DOHH2 (cell line): ENCODE results near the gene MRPS18C.
"Not testable (repeated sequence)": the region's sequence is repeated elsewhere in the genome, so short reads cannot be mapped to it uniquely, and the experiment has no call there.

Source experiments
- H3F3A ChIP-seq: fragments of 200-600 bp; sonication (generic), shearing (Covaris generic); 2 replicates; pipeline ENCODE4 v1.6.0; 2016; ENCODE audit warnings: antibody characterized with exemption, mild to moderate bottlenecking; ENCODE audit not compliant: control insufficient read depth, insufficient read depth
- H3K27ac ChIP-seq: fragments of 200-600 bp; sonication (generic); 2 replicates; pipeline ENCODE4 v1.5.1; 2014; ENCODE audit warnings: low read depth, mild to moderate bottlenecking, low read length, moderate library complexity
- H3K27me3 ChIP-seq: fragments of 200-600 bp; sonication (generic); 2 replicates; pipeline ENCODE4 v1.6.1; 2014; ENCODE audit warnings: mild to moderate bottlenecking, low read length, mixed read lengths; ENCODE audit not compliant: control insufficient read depth
- H3K36me3 ChIP-seq: fragments of 200-600 bp; sonication (generic); 2 replicates; pipeline ENCODE4 v1.6.1; 2014; ENCODE audit warnings: mild to moderate bottlenecking, low read length, moderate library complexity, mixed read lengths; ENCODE audit not compliant: control insufficient read depth
- H3K4me1 ChIP-seq: fragments of 200-600 bp; sonication (generic); 2 replicates; pipeline ENCODE4 v1.6.1; 2014; ENCODE audit warnings: mild to moderate bottlenecking, low read length, mixed read lengths; ENCODE audit not compliant: control insufficient read depth
- H3K4me2 ChIP-seq: fragments of 200-600 bp; sonication (generic); 2 replicates; pipeline ENCODE4 v1.6.0; 2014; ENCODE audit warnings: mild to moderate bottlenecking, low read length, moderate library complexity
- H3K4me3 ChIP-seq: fragments of 200-600 bp; sonication (generic); 2 replicates; pipeline ENCODE4 v1.5.1; 2014; ENCODE audit warnings: mild to moderate bottlenecking, low read length, mixed read lengths
- H3K79me2 ChIP-seq: fragments of 200-600 bp; sonication (generic); 2 replicates; pipeline ENCODE4 v1.6.1; 2014; ENCODE audit warnings: mild to moderate bottlenecking, low read length, mixed read lengths; ENCODE audit not compliant: control insufficient read depth
- H3K9me2 ChIP-seq: fragments of 200-600 bp; sonication (generic); replicated peaks from 2 replicates; pipeline ENCODE4 v1.6.1; 2014; ENCODE audit warnings: mild to moderate bottlenecking, low read length, mixed read lengths; ENCODE audit not compliant: control insufficient read depth
- H3K9me3 ChIP-seq: fragments of 200-600 bp; sonication (generic); 2 replicates; pipeline ENCODE4 v1.6.1; 2014; ENCODE audit warnings: antibody characterized with exemption, low read length, mixed read lengths; ENCODE audit not compliant: control insufficient read depth, insufficient read depth
- H4K20me1 ChIP-seq: fragments of 200-600 bp; sonication (generic); 2 replicates; pipeline ENCODE4 v1.6.0; 2014; ENCODE audit warnings: low read depth, mild to moderate bottlenecking, antibody characterized with exemption, low read length, moderate library complexity; ENCODE audit not compliant: control insufficient read depth, insufficient read depth
- EZH2phosphoT487 ChIP-seq: fragments of 200-600 bp; sonication (generic); IDR thresholded peaks from 2 replicates; pipeline ENCODE4 v1.6.1; 2017; ENCODE audit warnings: borderline replicate concordance, mild to moderate bottlenecking, antibody characterized with exemption, low read length, moderate library complexity, mixed read lengths
- TF ChIP-seq, protein P1 (sequence below): fragments of 200-600 bp; sonication (generic); IDR thresholded peaks from one replicate; pipeline ENCODE4 v1.5.1; 2014; ENCODE audit warnings: antibody characterized with exemption, mild to moderate bottlenecking, low read depth, low read length; ENCODE audit not compliant: poor library complexity, severe bottlenecking

Gene MRPS18C

GRCh38 chr4:83504996-83505395, 49.1 kb downstream of the MRPS18C start:
- Histone ChIP-seq H3K27me3 (no peaks in the 10 kb centered on the region), H3K4me1 (peaks cover 8% of the 10 kb centered on the region; the same call in 1 of the 2 replicates), H3K9me3 (no peaks in the 10 kb centered on the region), H3K27ac (no peak overlapping the region), H4K20me1 (no peaks in the 10 kb centered on the region), H3K79me2 (no peaks in the 10 kb centered on the region), H3F3A (no peaks in the 10 kb centered on the region), H3K4me2 (no peak overlapping the region), H3K9me2 (no peaks in the 10 kb centered on the region), H3K36me3 (no peaks in the 10 kb centered on the region), H3K4me3 (no peak overlapping the region)
- TF ChIP-seq EZH2phosphoT487: no peak

GRCh38 chr4:83509156-83509585, 53.3 kb downstream of the MRPS18C start:
- H3K79me2 ChIP-seq, H3K9me3 ChIP-seq, H3K4me2 ChIP-seq, H3K4me3 ChIP-seq, H3K27me3 ChIP-seq, H3K4me1 ChIP-seq, H4K20me1 ChIP-seq, H3F3A ChIP-seq, H3K36me3 ChIP-seq, H3K9me2 ChIP-seq, H3K27ac ChIP-seq: not testable (repeated sequence)
- TF ChIP-seq, protein P1, sequence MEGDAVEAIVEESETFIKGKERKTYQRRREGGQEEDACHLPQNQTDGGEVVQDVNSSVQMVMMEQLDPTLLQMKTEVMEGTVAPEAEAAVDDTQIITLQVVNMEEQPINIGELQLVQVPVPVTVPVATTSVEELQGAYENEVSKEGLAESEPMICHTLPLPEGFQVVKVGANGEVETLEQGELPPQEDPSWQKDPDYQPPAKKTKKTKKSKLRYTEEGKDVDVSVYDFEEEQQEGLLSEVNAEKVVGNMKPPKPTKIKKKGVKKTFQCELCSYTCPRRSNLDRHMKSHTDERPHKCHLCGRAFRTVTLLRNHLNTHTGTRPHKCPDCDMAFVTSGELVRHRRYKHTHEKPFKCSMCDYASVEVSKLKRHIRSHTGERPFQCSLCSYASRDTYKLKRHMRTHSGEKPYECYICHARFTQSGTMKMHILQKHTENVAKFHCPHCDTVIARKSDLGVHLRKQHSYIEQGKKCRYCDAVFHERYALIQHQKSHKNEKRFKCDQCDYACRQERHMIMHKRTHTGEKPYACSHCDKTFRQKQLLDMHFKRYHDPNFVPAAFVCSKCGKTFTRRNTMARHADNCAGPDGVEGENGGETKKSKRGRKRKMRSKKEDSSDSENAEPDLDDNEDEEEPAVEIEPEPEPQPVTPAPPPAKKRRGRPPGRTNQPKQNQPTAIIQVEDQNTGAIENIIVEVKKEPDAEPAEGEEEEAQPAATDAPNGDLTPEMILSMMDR: peak; percentile 77

- H3K4me1 ChIP-seq: no peaks in the 10 kb centered on the region
- no peaks in the 10 kb centered on the region for H3F3A ChIP-seq
- H3K27me3 ChIP-seq: no peaks in the 10 kb centered on the region
- H3K36me3 ChIP-seq: no peaks in the 10 kb centered on the region
- H3K4me3 ChIP-seq: no peak overlapping the region
- no peaks in the 10 kb centered on the region for H3K9me3 ChIP-seq
- H3K79me2 ChIP-seq: no peaks in the 10 kb centered on the region
- H4K20me1 ChIP-seq: no peaks in the 10 kb centered on the region
- no peak overlapping the region for H3K27ac ChIP-seq
- TF ChIP-seq, protein P1: no peak
- H3K9me2 ChIP-seq: no peaks in the 10 kb centered on the region
- no peak overlapping the region for H3K4me2 ChIP-seq
Measured at GRCh38 chr4:83510442-83510841, 54.6 kb downstream of the MRPS18C start.
